ENCODE data around the gene INPP5J. TPM values are rescaled to one million over a fixed set of nuclear protein-coding genes. Genes with fewer than 3 reads are reported as not detected.

INPP5J gene
- total RNA-seq, 1 experiment from 2014 or later, result 6.2 TPM

DNA sequence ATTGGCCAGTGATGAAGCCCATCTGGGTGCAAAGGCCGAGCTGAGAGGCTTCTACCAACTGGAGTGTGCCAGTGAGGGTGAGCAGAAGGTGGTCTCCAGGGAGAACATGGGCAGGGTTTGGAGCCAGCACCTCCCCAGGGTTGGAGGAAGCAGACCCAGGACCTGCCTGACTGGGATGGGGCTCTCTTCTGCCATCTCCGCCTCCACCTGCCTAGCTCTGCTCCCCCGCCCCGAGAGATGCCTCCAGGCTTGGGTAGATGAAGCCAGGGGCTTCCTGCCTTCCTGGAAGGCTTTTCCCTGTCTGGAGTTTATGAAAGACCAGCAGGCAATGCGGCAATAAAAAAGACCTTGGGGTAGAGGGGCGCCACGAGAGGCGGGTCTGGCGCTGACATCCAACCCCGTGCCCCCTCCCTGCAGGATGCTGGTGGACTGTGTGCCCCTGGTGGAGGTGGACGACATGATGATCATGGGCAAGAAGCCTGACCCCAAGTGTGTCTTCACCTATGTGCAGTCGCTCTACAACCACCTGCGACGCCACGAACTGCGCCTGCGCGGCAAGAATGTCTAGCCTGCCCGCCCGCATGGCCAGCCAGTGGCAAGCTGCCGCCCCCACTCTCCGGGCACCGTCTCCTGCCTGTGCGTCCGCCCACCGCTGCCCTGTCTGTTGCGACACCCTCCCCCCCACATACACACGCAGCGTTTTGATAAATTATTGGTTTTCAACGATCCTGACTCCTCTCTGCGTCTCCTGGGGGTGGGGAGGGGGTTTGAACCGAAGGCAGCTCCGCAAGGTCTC lies 18.7 kb upstream of the INPP5J start (continued):
- TF ChIP-seq, protein P1, sequence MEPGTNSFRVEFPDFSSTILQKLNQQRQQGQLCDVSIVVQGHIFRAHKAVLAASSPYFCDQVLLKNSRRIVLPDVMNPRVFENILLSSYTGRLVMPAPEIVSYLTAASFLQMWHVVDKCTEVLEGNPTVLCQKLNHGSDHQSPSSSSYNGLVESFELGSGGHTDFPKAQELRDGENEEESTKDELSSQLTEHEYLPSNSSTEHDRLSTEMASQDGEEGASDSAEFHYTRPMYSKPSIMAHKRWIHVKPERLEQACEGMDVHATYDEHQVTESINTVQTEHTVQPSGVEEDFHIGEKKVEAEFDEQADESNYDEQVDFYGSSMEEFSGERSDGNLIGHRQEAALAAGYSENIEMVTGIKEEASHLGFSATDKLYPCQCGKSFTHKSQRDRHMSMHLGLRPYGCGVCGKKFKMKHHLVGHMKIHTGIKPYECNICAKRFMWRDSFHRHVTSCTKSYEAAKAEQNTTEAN (CRISPR knock-in tag; IDR thresholded peaks at IDR 0.05), result no peak
- TF ChIP-seq OVOL2 (CRISPR knock-in tag; IDR thresholded peaks at IDR 0.05; ENCODE audit: borderline replicate concordance), result no peak
- no peak for TF ChIP-seq PRRX2 (CRISPR knock-in tag; IDR thresholded peaks at IDR 0.05)
- TF ChIP-seq CREM (CRISPR knock-in tag; IDR thresholded peaks at IDR 0.05), result no peak
- TF ChIP-seq, protein P2, sequence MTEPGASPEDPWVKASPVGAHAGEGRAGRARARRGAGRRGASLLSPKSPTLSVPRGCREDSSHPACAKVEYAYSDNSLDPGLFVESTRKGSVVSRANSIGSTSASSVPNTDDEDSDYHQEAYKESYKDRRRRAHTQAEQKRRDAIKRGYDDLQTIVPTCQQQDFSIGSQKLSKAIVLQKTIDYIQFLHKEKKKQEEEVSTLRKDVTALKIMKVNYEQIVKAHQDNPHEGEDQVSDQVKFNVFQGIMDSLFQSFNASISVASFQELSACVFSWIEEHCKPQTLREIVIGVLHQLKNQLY (CRISPR knock-in tag; IDR thresholded peaks at IDR 0.05), result no peak
- TF ChIP-seq, protein P3, sequence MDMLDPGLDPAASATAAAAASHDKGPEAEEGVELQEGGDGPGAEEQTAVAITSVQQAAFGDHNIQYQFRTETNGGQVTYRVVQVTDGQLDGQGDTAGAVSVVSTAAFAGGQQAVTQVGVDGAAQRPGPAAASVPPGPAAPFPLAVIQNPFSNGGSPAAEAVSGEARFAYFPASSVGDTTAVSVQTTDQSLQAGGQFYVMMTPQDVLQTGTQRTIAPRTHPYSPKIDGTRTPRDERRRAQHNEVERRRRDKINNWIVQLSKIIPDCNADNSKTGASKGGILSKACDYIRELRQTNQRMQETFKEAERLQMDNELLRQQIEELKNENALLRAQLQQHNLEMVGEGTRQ (CRISPR knock-in tag; IDR thresholded peaks at IDR 0.05), result no peak
- TF ChIP-seq, protein P4, sequence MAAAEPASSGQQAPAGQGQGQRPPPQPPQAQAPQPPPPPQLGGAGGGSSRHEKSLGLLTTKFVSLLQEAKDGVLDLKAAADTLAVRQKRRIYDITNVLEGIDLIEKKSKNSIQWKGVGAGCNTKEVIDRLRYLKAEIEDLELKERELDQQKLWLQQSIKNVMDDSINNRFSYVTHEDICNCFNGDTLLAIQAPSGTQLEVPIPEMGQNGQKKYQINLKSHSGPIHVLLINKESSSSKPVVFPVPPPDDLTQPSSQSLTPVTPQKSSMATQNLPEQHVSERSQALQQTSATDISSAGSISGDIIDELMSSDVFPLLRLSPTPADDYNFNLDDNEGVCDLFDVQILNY (CRISPR knock-in tag; IDR thresholded peaks at IDR 0.05), result no peak
- no peak for TF ChIP-seq TP53 (CRISPR knock-in tag; IDR thresholded peaks at IDR 0.05)
- TF ChIP-seq, protein P5, sequence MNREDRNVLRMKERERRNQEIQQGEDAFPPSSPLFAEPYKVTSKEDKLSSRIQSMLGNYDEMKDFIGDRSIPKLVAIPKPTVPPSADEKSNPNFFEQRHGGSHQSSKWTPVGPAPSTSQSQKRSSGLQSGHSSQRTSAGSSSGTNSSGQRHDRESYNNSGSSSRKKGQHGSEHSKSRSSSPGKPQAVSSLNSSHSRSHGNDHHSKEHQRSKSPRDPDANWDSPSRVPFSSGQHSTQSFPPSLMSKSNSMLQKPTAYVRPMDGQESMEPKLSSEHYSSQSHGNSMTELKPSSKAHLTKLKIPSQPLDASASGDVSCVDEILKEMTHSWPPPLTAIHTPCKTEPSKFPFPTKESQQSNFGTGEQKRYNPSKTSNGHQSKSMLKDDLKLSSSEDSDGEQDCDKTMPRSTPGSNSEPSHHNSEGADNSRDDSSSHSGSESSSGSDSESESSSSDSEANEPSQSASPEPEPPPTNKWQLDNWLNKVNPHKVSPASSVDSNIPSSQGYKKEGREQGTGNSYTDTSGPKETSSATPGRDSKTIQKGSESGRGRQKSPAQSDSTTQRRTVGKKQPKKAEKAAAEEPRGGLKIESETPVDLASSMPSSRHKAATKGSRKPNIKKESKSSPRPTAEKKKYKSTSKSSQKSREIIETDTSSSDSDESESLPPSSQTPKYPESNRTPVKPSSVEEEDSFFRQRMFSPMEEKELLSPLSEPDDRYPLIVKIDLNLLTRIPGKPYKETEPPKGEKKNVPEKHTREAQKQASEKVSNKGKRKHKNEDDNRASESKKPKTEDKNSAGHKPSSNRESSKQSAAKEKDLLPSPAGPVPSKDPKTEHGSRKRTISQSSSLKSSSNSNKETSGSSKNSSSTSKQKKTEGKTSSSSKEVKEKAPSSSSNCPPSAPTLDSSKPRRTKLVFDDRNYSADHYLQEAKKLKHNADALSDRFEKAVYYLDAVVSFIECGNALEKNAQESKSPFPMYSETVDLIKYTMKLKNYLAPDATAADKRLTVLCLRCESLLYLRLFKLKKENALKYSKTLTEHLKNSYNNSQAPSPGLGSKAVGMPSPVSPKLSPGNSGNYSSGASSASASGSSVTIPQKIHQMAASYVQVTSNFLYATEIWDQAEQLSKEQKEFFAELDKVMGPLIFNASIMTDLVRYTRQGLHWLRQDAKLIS (CRISPR knock-in tag; IDR thresholded peaks at IDR 0.05; ENCODE audit: borderline replicate concordance), result no peak
- TF ChIP-seq ZNF232 (CRISPR knock-in tag; IDR thresholded peaks at IDR 0.05), result no peak
- no peak for TF ChIP-seq TEAD4 (CRISPR knock-in tag; IDR thresholded peaks at IDR 0.05)

DNA sequence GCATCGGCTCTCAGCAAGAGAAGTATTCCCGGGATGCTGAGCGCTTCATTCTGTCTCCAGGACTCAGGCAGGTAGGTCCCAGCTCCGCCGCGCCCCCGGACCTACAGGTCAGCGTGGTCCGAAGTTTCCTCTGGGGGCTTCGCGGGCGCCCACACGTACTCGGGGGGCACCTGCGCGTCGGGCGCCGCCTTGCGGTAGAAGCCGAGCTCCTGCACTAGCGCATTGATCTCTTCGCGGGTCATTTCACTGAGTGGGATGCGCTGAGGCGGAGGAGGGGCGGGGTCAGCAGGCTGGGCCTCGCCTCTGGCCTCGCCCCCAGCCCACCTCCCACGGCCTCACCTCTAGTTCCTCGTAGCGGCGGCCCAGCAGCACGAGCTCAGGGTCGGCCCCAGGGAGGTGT lies 17.9 kb upstream of the INPP5J start:
- DNase-seq (ENCODE audit: low spot score) (peak; percentile 89), ATAC-seq (peak; percentile 71)
- H3K27me3 Mint-ChIP-seq (ENCODE audit: low read depth), result peaks cover 45% of the 10 kb centered on the region
- CTCF ChIA-PET, result interaction anchor here (0.6 to 9.1 kb wide), 43 partner anchors 9 to 1511 kb away, joined by 3 to 363 read pairs (median 4); partner anchors contain the start of genes INPP5J, LIMK2, MORC2 and PIK3IP1
- no peak overlapping the region for H3K27ac Mint-ChIP-seq
- H3K4me3 Mint-ChIP-seq, result peak overlapping the region; percentile 34; the same call in 1 of the 2 replicates
- no peaks in the 10 kb centered on the region for H3K9me3 Mint-ChIP-seq
- POLR2A ChIA-PET, result interaction anchor here (1.2 kb wide), 3 partner anchors 17 to 187 kb away, joined by 3 to 4 read pairs (median 3); no protein-coding TSS in a partner anchor
- peaks cover 18% of the 10 kb centered on the region for H3K4me1 Mint-ChIP-seq
- H3K36me3 Mint-ChIP-seq, result no peaks in the 10 kb centered on the region; the same call in 1 of the 2 replicates
- TF ChIP-seq, protein P3 (CRISPR knock-in tag; IDR thresholded peaks at IDR 0.05), result no peak
- TF ChIP-seq SMAD3 (CRISPR knock-in tag; IDR thresholded peaks at IDR 0.05; ENCODE audit: borderline replicate concordance), result no peak
- TF ChIP-seq, protein P6, sequence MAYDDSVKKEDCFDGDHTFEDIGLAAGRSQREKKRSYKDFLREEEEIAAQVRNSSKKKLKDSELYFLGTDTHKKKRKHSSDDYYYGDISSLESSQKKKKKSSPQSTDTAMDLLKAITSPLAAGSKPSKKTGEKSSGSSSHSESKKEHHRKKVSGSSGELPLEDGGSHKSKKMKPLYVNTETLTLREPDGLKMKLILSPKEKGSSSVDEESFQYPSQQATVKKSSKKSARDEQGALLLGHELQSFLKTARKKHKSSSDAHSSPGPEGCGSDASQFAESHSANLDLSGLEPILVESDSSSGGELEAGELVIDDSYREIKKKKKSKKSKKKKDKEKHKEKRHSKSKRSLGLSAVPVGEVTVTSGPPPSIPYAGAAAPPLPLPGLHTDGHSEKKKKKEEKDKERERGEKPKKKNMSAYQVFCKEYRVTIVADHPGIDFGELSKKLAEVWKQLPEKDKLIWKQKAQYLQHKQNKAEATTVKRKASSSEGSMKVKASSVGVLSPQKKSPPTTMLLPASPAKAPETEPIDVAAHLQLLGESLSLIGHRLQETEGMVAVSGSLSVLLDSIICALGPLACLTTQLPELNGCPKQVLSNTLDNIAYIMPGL (CRISPR knock-in tag; IDR thresholded peaks at IDR 0.05), result peak; percentile 75; the same call in 1 of the 2 replicates
- TF ChIP-seq, protein P7, sequence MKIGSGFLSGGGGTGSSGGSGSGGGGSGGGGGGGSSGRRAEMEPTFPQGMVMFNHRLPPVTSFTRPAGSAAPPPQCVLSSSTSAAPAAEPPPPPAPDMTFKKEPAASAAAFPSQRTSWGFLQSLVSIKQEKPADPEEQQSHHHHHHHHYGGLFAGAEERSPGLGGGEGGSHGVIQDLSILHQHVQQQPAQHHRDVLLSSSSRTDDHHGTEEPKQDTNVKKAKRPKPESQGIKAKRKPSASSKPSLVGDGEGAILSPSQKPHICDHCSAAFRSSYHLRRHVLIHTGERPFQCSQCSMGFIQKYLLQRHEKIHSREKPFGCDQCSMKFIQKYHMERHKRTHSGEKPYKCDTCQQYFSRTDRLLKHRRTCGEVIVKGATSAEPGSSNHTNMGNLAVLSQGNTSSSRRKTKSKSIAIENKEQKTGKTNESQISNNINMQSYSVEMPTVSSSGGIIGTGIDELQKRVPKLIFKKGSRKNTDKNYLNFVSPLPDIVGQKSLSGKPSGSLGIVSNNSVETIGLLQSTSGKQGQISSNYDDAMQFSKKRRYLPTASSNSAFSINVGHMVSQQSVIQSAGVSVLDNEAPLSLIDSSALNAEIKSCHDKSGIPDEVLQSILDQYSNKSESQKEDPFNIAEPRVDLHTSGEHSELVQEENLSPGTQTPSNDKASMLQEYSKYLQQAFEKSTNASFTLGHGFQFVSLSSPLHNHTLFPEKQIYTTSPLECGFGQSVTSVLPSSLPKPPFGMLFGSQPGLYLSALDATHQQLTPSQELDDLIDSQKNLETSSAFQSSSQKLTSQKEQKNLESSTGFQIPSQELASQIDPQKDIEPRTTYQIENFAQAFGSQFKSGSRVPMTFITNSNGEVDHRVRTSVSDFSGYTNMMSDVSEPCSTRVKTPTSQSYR (CRISPR knock-in tag; IDR thresholded peaks at IDR 0.05), result no peak
- TF ChIP-seq, protein P8, sequence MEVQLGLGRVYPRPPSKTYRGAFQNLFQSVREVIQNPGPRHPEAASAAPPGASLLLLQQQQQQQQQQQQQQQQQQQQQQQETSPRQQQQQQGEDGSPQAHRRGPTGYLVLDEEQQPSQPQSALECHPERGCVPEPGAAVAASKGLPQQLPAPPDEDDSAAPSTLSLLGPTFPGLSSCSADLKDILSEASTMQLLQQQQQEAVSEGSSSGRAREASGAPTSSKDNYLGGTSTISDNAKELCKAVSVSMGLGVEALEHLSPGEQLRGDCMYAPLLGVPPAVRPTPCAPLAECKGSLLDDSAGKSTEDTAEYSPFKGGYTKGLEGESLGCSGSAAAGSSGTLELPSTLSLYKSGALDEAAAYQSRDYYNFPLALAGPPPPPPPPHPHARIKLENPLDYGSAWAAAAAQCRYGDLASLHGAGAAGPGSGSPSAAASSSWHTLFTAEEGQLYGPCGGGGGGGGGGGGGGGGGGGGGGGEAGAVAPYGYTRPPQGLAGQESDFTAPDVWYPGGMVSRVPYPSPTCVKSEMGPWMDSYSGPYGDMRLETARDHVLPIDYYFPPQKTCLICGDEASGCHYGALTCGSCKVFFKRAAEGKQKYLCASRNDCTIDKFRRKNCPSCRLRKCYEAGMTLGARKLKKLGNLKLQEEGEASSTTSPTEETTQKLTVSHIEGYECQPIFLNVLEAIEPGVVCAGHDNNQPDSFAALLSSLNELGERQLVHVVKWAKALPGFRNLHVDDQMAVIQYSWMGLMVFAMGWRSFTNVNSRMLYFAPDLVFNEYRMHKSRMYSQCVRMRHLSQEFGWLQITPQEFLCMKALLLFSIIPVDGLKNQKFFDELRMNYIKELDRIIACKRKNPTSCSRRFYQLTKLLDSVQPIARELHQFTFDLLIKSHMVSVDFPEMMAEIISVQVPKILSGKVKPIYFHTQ (CRISPR knock-in tag; IDR thresholded peaks at IDR 0.05), result no peak
- TF ChIP-seq NFYB (CRISPR knock-in tag; conservative IDR thresholded peaks at IDR 0.05; ENCODE audit: low read depth), result no peak
- no peak for TF ChIP-seq TEAD1 (CRISPR knock-in tag; IDR thresholded peaks at IDR 0.05)

Data from WTC11 (cell line).